CD4-positive, alpha-beta T cell treated with Interferon alpha-2 for 1 hour (primary cell): ENCODE data around the gene RREB1.

Source experiments
- DNase-seq, 2 donors: peaks; one replicate each; pipeline ENCODE4 v3.0.0-alpha.2; 2020 to 2022

Gene RREB1

GRCh38 chr6:7166410-7167293 is 58.9 kb downstream of the RREB1 start:
- DNase-seq = peak in 1 of 2 donors; percentile 20

- DNase-seq = no peak
Observed at GRCh38 chr6:7169296-7169721, 61.5 kb downstream of the RREB1 start.

- no peak for DNase-seq
Observed at GRCh38 chr6:7170117-7170732, 62.5 kb downstream of the RREB1 start.

GRCh38 chr6:7171119-7171518 is 63.4 kb downstream of the RREB1 start:
- DNase-seq = no peak

GRCh38 chr6:7171733-7172132 is 64.0 kb downstream of the RREB1 start:
- DNase-seq = no peak

- DNase-seq = no peak
Observed at GRCh38 chr6:7172649-7173048, 64.9 kb downstream of the RREB1 start.

- DNase-seq = no peak
Observed at GRCh38 chr6:7173843-7174503, 66.2 kb downstream of the RREB1 start.

GRCh38 chr6:7175462-7175861 is 67.7 kb downstream of the RREB1 start:
- DNase-seq = no peak

GRCh38 chr6:7176208-7176607 is 68.4 kb downstream of the RREB1 start:
- DNase-seq = no peak

GRCh38 chr6:7178280-7178679 is 70.5 kb downstream of the RREB1 start:
- no peak for DNase-seq

GRCh38 chr6:7180751-7181150 is 73.0 kb downstream of the RREB1 start:
- no peak for DNase-seq

- DNase-seq = no peak
Observed at GRCh38 chr6:7183707-7184106, 75.9 kb downstream of the RREB1 start.

- DNase-seq = no peak
Observed at GRCh38 chr6:7184502-7184901, 76.7 kb downstream of the RREB1 start.

- no peak for DNase-seq
Observed at GRCh38 chr6:7185561-7185960, 77.8 kb downstream of the RREB1 start.

- DNase-seq = peak; percentile 3 to 45
Observed at GRCh38 chr6:7188492-7188891, 80.7 kb downstream of the RREB1 start.

- no peak for DNase-seq
Observed at GRCh38 chr6:7189101-7189758, 81.5 kb downstream of the RREB1 start.

- DNase-seq = no peak
Observed at GRCh38 chr6:7190791-7191190, 83.0 kb downstream of the RREB1 start.

GRCh38 chr6:7193122-7193521 is 85.4 kb downstream of the RREB1 start:
- no peak for DNase-seq

GRCh38 chr6:7194657-7195056 is 86.9 kb downstream of the RREB1 start:
- DNase-seq = no peak

GRCh38 chr6:7195339-7196018 is 87.7 kb downstream of the RREB1 start:
- DNase-seq = no peak

- DNase-seq = no peak
Observed at GRCh38 chr6:7196019-7196402, 88.2 kb downstream of the RREB1 start.

GRCh38 chr6:7196685-7197283 is 89.0 kb downstream of the RREB1 start:
- no peak for DNase-seq
